Measurements from ENCODE around the gene ZNF638. TPM values are rescaled to one million over a fixed set of nuclear protein-coding genes. Genes with fewer than 3 reads are reported as not detected.

ZNF638 gene
- total and polyA plus RNA-seq, 10 of the 15 experiments (the other 5 are each of a cell fraction or from before 2014, with no cell fraction given): 37.6 to 133 (median 64.5) TPM

- no peak for TF ChIP-seq IRF3 (IDR thresholded peaks at IDR 0.05)
- TF ChIP-seq NFYA (IDR thresholded peaks at IDR 0.05; ENCODE audit: borderline replicate concordance, low read depth, low read length): no peak
These were observed 8.6 kb downstream of the ZNF638 start (continued) for GRCh38 chr2:71340176-71340575.

GRCh38 chr2:71341645-71342044 lies 10.1 kb downstream of the ZNF638 start:
- Histone ChIP-seq H3K36me3 (ENCODE audit: control insufficient read depth in 2 of 2, insufficient read depth in 2 of 2, low read length in 1 of 2) (no peaks in the 10 kb centered on the region), H2AFZ (ENCODE audit: control insufficient read depth, low read depth, low read length) (no peak overlapping the region), H3K9ac (ENCODE audit: control insufficient read depth, insufficient read depth, low read length) (no peak overlapping the region), H3K79me2 (ENCODE audit: control insufficient read depth, insufficient read depth, low read length) (peaks cover 69% of the 10 kb centered on the region), H3K27me3 (replicated peaks in 1 of 2; ENCODE audit: control insufficient read depth in 2 of 2, insufficient read depth in 2 of 2, low read length in 1 of 2) (no peaks in the 10 kb centered on the region), H3K9me3 (replicated peaks; ENCODE audit: control insufficient read depth, insufficient read depth, low read length) (no peaks in the 10 kb centered on the region), H4K20me1 (ENCODE audit: control insufficient read depth, insufficient read depth) (no peaks in the 10 kb centered on the region; the same call in 1 of the 2 replicates), H3K4me3 (no peak overlapping the region), H3K4me2 (ENCODE audit: control insufficient read depth, insufficient read depth) (no peak overlapping the region), H3K4me1 (ENCODE audit: control insufficient read depth, insufficient read depth, low read length) (no peaks in the 10 kb centered on the region), H3K27ac (ENCODE audit: control insufficient read depth, insufficient read depth) (no peak overlapping the region)
- TF ChIP-seq BCL3 (IDR thresholded peaks at IDR 0.05; ENCODE audit: borderline replicate concordance, insufficient read depth, low read depth, low read length, poor library complexity, severe bottlenecking): no peak
- no peak for TF ChIP-seq CBFB (IDR thresholded peaks at IDR 0.05; ENCODE audit: low read depth)
- no peak for TF ChIP-seq EED (IDR thresholded peaks at IDR 0.05; ENCODE audit: low read depth)
- TF ChIP-seq POLR2A (IDR thresholded peaks at IDR 0.05; ENCODE audit: low read depth, low read length): no peak
- TF ChIP-seq LARP7 (IDR thresholded peaks at IDR 0.05): no peak
- no peak for TF ChIP-seq HCFC1 (IDR thresholded peaks at IDR 0.05; ENCODE audit: low read length)
- TF ChIP-seq ATF2 (IDR thresholded peaks at IDR 0.05; ENCODE audit: low read length): no peak
- TF ChIP-seq NR2F1 (conservative IDR thresholded peaks at IDR 0.05): no peak
- no peak for TF ChIP-seq BCLAF1 (IDR thresholded peaks at IDR 0.05)
- TF ChIP-seq ZZZ3 (IDR thresholded peaks at IDR 0.05; ENCODE audit: control insufficient read depth, insufficient read length, low read depth): no peak
- no peak for TF ChIP-seq ZNF384 (IDR thresholded peaks at IDR 0.05; ENCODE audit: borderline replicate concordance, low read depth, low read length)
- no peak for TF ChIP-seq CREM (IDR thresholded peaks at IDR 0.05; ENCODE audit: low read depth)
- TF ChIP-seq ESRRA (IDR thresholded peaks at IDR 0.05; ENCODE audit: low read length): no peak
- no peak for FAIRE-seq
- ChIA-PET CTCF (interaction anchor here (6.3 kb wide), 1 partner anchor 10 kb away, joined by 50 read pairs; the partner anchor contains the start of gene ZNF638), RAD21 (ENCODE audit: unreplicated experiment) (no interaction called here), POLR2A (no interaction called here), SMC1A (ENCODE audit: uncharacterized antibody, unreplicated experiment) (interaction anchor here (1.5 to 2.2 kb wide), 2 partner anchors 8 to 33 kb away, joined by 3 to 10 read pairs; no protein-coding TSS in a partner anchor)
- no peak for ATAC-seq
- no TSS peak for BruUV-seq (replicated peaks)
- 94% methylated on average over 4 of the region's 4 CpGs for WGBS (ENCODE audit: insufficient coverage, insufficient replicate concordance, low lambda C conversion rate, missing lambda C conversion rate)
- intact Hi-C loops (cut with micrococcal nuclease; ENCODE audit: unreplicated experiment) (no loop called here), in situ Hi-C loops (cut with MboI) (no loop called here)
- no peak for DNase-seq (ENCODE audit: low read depth, low spot score)

All from GM12878 (cell line).